ENCODE measurements around the gene ADGRV1.

DNA sequence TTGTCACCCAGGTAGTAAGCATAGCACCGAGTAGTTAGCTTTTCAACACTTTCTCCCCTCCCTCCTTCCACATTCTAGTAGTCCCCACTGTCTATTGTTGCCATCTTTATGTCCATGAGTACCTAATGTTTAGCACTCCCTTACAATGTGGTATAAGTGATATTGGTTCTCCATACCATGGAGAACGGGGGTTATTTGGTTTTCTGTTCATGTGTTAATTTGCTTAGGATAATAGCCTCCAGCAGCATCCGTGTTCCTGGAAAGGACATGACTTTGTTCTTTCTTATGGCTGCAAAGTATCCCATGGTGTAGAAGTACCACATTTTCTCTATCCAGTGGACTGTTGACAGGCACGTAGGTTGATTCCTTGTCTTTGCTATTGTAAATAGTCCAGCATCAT, 353.9 kb downstream of the ADGRV1 start:
- TF ChIP-seq POLR2A (IDR thresholded peaks at IDR 0.05) (no peak), EP300 (IDR thresholded peaks at IDR 0.05) (no peak)

Data from stomach (tissue), 4 donors.